Measurements from ENCODE around the gene SEPTIN2. TPM values are rescaled to one million over a fixed set of nuclear protein-coding genes. Genes with fewer than 3 reads are reported as not detected.

The SEPTIN2 gene
- total and polyA plus RNA-seq, 10 of the 15 experiments (the other 5 are each of a cell fraction or from before 2014, with no cell fraction given) = 169 to 474 (median 269) TPM

- 89% methylated on average over 12 of the region's 12 CpGs for WGBS (ENCODE audit: insufficient coverage, insufficient replicate concordance, low lambda C conversion rate, missing lambda C conversion rate)
- ChIA-PET POLR2A (no interaction called here), SMC1A (ENCODE audit: uncharacterized antibody, unreplicated experiment) (interaction anchor here (1.8 kb wide), 1 partner anchor 10 kb away, joined by 3 read pairs; no protein-coding TSS in a partner anchor), RAD21 (ENCODE audit: unreplicated experiment) (no interaction called here), CTCF (no interaction called here)
- Histone ChIP-seq H3K79me2 (ENCODE audit: control insufficient read depth, insufficient read depth, low read length) (peaks cover 88% of the 10 kb centered on the region), H3K27me3 (replicated peaks in 1 of 2; ENCODE audit: control insufficient read depth in 2 of 2, insufficient read depth in 2 of 2, low read length in 1 of 2) (no peaks in the 10 kb centered on the region), H3K36me3 (ENCODE audit: control insufficient read depth in 2 of 2, insufficient read depth in 2 of 2, low read length in 1 of 2) (0 out of 4 replicates have a peak, but pooled peaks cover 0 to 3% of the 10 kb centered on the region in 2 experiments), H3K4me3 (no peak overlapping the region), H3K9ac (ENCODE audit: control insufficient read depth, insufficient read depth, low read length) (no peak overlapping the region), H3K4me1 (ENCODE audit: control insufficient read depth, insufficient read depth, low read length) (peaks cover 9% of the 10 kb centered on the region), H3K27ac (ENCODE audit: control insufficient read depth, insufficient read depth) (no peak overlapping the region), H3K4me2 (ENCODE audit: control insufficient read depth, insufficient read depth) (no peak overlapping the region; the same call in 1 of the 2 replicates), H3K9me3 (replicated peaks; ENCODE audit: control insufficient read depth, insufficient read depth, low read length) (no peaks in the 10 kb centered on the region), H2AFZ (ENCODE audit: control insufficient read depth, low read depth, low read length) (no peak overlapping the region), H4K20me1 (ENCODE audit: control insufficient read depth, insufficient read depth) (no peaks in the 10 kb centered on the region)
- DNase-seq (ENCODE audit: low read depth, low spot score) = no peak
- no peak for FAIRE-seq
- no TSS peak for BruUV-seq (replicated peaks)
- in situ Hi-C loops (cut with MboI) = no loop called here
- no peak for TF ChIP-seq SKIL (IDR thresholded peaks at IDR 0.05; ENCODE audit: low read depth, poor library complexity, severe bottlenecking)
- TF ChIP-seq RAD21 (IDR thresholded peaks at IDR 0.05; ENCODE audit: insufficient read depth, low read depth, low read length) = 0 out of 2 replicates have a peak, but pooled peaks have one; percentile 13
- no peak for TF ChIP-seq ZNF24 (IDR thresholded peaks at IDR 0.05)
- TF ChIP-seq KDM1A (IDR thresholded peaks at IDR 0.05; ENCODE audit: borderline replicate concordance) = no peak
- TF ChIP-seq CTCF (IDR thresholded peaks at IDR 0.05 in 2 of 3, conservative IDR thresholded peaks at IDR 0.05 in 1 of 3; ENCODE audit: control insufficient read depth in 2 of 3, extremely low read depth in 1 of 3, insufficient read depth in 1 of 3, low read depth in 3 of 3, low read length in 3 of 3) = 0 out of 6 replicates have a peak, but pooled peaks of 1 of the 3 experiments have one; percentile 9
- ATAC-seq = no peak
- intact Hi-C loops (cut with micrococcal nuclease; ENCODE audit: unreplicated experiment) = no loop called here
These were observed 15.7 kb upstream of the SEPTIN2 start for GRCh38 chr2:241300000-241300399.

Data from GM12878 (cell line).